K562 (cell line): Measurements from ENCODE around the gene CHD1L. TPM values are rescaled to one million over a fixed set of nuclear protein-coding genes. Genes with fewer than 3 reads are reported as not detected.

Experiments used
- CAMTA2 ChIP-seq: fragments of 250-450 bp; sonication (Bioruptor Pico); conservative IDR thresholded peaks from 2 replicates; pipeline ENCODE4 v1.5.1; 2022
- FOXJ3 ChIP-seq: sonication (generic); formaldehyde crosslinking; IDR thresholded peaks from 2 replicates; pipeline ENCODE4 v1.4.0; 2020; ENCODE audit warnings: mild to moderate bottlenecking, missing genetic modification reagents
- GATAD2A ChIP-seq: fragments of 450-650 bp; IDR thresholded peaks from 2 replicates; pipeline ENCODE4 v1.6.1; 2017
- GTF2F1 ChIP-seq: IDR thresholded peaks from 2 replicates; pipeline ENCODE4 v1.6.1; 2011; ENCODE audit warnings: low read depth, low read length, improper control_type of control experiment
- HMGN3 ChIP-seq: IDR thresholded peaks from 2 replicates; pipeline ENCODE4 v1.6.1; 2011; ENCODE audit warnings: borderline replicate concordance, low read depth, mild to moderate bottlenecking, mixed read lengths, low read length; ENCODE audit not compliant: insufficient read length; ENCODE audit errors: extremely low read depth
- KAT8 ChIP-seq: fragments of 450-650 bp; IDR thresholded peaks from 2 replicates; pipeline ENCODE4 v1.6.1; 2016; ENCODE audit warnings: low read depth, mild to moderate bottlenecking
- MXD1 ChIP-seq: fragments of 250-450 bp; sonication (Bioruptor Pico); IDR thresholded peaks from 2 replicates; pipeline ENCODE4 v1.8.0; 2021; ENCODE audit warnings: borderline replicate concordance, mild to moderate bottlenecking, moderate library complexity; ENCODE audit not compliant: poor library complexity, severe bottlenecking
- POLR2G ChIP-seq: fragments of 200-400 bp; formaldehyde crosslinking; IDR thresholded peaks from 2 replicates; pipeline ENCODE4 v1.6.1; 2017; ENCODE audit warnings: low read depth, mild to moderate bottlenecking, antibody characterized with exemption, low read length, moderate library complexity
- RNF2 ChIP-seq: sonication (generic); IDR thresholded peaks from 2 replicates; pipeline ENCODE4 v1.6.1; 2016
- SIN3B ChIP-seq: fragments of 450-650 bp; IDR thresholded peaks from 2 replicates; pipeline ENCODE4 v1.6.1; 2017; ENCODE audit warnings: low read depth, mild to moderate bottlenecking, moderate library complexity
- SMAD3 ChIP-seq: fragments of 450-650 bp; formaldehyde crosslinking; conservative IDR thresholded peaks from 2 replicates; pipeline ENCODE4 v1.4.0; 2020; ENCODE audit warnings: mild to moderate bottlenecking
- THAP7 ChIP-seq: fragments of 250-450 bp; sonication (Bioruptor Pico); IDR thresholded peaks from 2 replicates; pipeline ENCODE4 v1.5.0; 2021
- THRB ChIP-seq: fragments of 450-650 bp; formaldehyde crosslinking; conservative IDR thresholded peaks from 2 replicates; pipeline ENCODE4 v1.4.0; 2022; ENCODE audit warnings: mild to moderate bottlenecking, missing genetic modification characterization
- TOE1 ChIP-seq, 2 experiments: fragments of 450-650 bp in 1 of 2; sonication (generic) in 1 of 2; formaldehyde crosslinking in 1 of 2; IDR thresholded peaks; 2 replicates each; pipeline versions ENCODE4 v1.7.1 to v1.8.0; 2016 to 2022; ENCODE audit warnings: borderline replicate concordance in 2 of 2, mild to moderate bottlenecking in 2 of 2, antibody characterized with exemption in 1 of 2, inconsistent platforms in 1 of 2, low read depth in 1 of 2, missing genetic modification reagents in 1 of 2, moderate library complexity in 1 of 2
- TRIM24 ChIP-seq, 2 experiments: fragments of 450-650 bp; IDR thresholded peaks; 2 replicates each; pipeline ENCODE4 v1.6.1; 2016
- ZFP30 ChIP-seq: fragments of 250-450 bp; sonication (Bioruptor Pico); IDR thresholded peaks from 2 replicates; pipeline ENCODE4 v1.8.0; 2022; ENCODE audit warnings: moderate library complexity, mild to moderate bottlenecking, inconsistent platforms, borderline replicate concordance
- ZNF395 ChIP-seq: fragments of 200-800 bp; sonication (Bioruptor generic); IDR thresholded peaks from 2 replicates; pipeline ENCODE4 v1.6.1; 2017; ENCODE audit warnings: missing genetic modification characterization, missing compliant biosample characterization
- ZNF592 ChIP-seq: fragments of 450-650 bp; IDR thresholded peaks from 2 replicates; pipeline ENCODE4 v1.6.1; 2017; ENCODE audit warnings: antibody characterized with exemption, mild to moderate bottlenecking
- polyA plus RNA-seq, 8 experiments: library from polyadenylated mRNA; depleted of rRNA in 4 of 8; stranded (reverse) in 5 of 8; unstranded in 3 of 8; fragments of >200 nt; fragmentation: Nextera tagmentation in 2 of 8; fragmentation: Illumina TruSeq in 1 of 8; extraction: Ambion mirVana in 2 of 8; extraction: Trizol in 1 of 8; gene quantifications; 2 replicates each; pipeline versions ENCODE4 v1.2.1 to v1.2.3, GENCODE V29; 2011 to 2014; ENCODE audit warnings: inconsistent platforms in 1 of 8, missing spikeins in 1 of 8
- total RNA-seq, 7 experiments: library from RNA; depleted of rRNA in 6 of 7; stranded (reverse); fragments of >200 nt in 6 of 7; fragmentation: Illumina TruSeq in 2 of 7; extraction: Trizol in 2 of 7; gene quantifications; 2 replicates each; pipeline versions ENCODE4 v1.2.1 to v1.2.3, GENCODE V29; 2011 to 2021; ENCODE audit warnings: low replicate concordance in 1 of 7

CHD1L gene
- total and polyA plus RNA-seq, 9 of the 15 experiments (the other 6 are each of a cell fraction or from before 2014, with no cell fraction given): 25.0 to 93.3 (median 59.1) TPM

GRCh38 chr1:147242449-147243227 lies at the start of gene CHD1L (continued):
- TF ChIP-seq GTF2F1 (0 out of 2 replicates have a peak, but pooled peaks have one; percentile 46), MXD1 (CRISPR knock-in tag) (no peak), KAT8 (no peak), SIN3B (peak; percentile 8; the same call in 1 of the 2 replicates), ZNF395 (CRISPR knock-in tag) (no peak; the same call in 1 of the 2 replicates), HMGN3 (peak; percentile 71), THRB (CRISPR knock-in tag) (no peak), CAMTA2 (0 out of 2 replicates have a peak, but pooled peaks have one; percentile 5), ZNF592 (no peak; the same call in 1 of the 2 replicates), FOXJ3 (CRISPR knock-in tag) (no peak), GATAD2A (0 out of 2 replicates have a peak, but pooled peaks have one; percentile 56), TOE1 (IDR thresholded peaks at IDR 0.05; ENCODE audit: borderline replicate concordance) (peak; percentile 21; the same call in 1 of the 2 replicates), TOE1 (CRISPR knock-in tag; IDR thresholded peaks at IDR 0.05; ENCODE audit: borderline replicate concordance, low read depth) (no peak), TRIM24 (IDR thresholded peaks at IDR 0.05) (no peak), THAP7 (CRISPR knock-in tag) (0 out of 2 replicates have a peak, but pooled peaks have one; percentile 54), SMAD3 (CRISPR knock-in tag) (no peak), ZFP30 (CRISPR knock-in tag) (no peak), RNF2 (peak; percentile 58; the same call in 1 of the 2 replicates), POLR2G (peak; percentile 97)
